ENCODE data around the gene TMEM8B. TPM values are rescaled to one million over a fixed set of nuclear protein-coding genes. Genes with fewer than 3 reads are reported as not detected.
"Not testable (repeated sequence)": the region's sequence is repeated elsewhere in the genome, so short reads cannot be mapped to it uniquely, and the experiment has no call there.

Gene TMEM8B
- polyA plus RNA-seq, 3 donors = 4.5 to 5.6 (median 5.1) TPM

GRCh38 chr9:35892051-35892450 is 63.0 kb downstream of the TMEM8B start:
- WGBS, 3 donors = 76 to 90% (median 85%) methylated on average over 1 of the region's 1 CpG
- H3K27ac ChIP-seq (ENCODE audit: low read depth, low read length) = no peak overlapping the region

DNA sequence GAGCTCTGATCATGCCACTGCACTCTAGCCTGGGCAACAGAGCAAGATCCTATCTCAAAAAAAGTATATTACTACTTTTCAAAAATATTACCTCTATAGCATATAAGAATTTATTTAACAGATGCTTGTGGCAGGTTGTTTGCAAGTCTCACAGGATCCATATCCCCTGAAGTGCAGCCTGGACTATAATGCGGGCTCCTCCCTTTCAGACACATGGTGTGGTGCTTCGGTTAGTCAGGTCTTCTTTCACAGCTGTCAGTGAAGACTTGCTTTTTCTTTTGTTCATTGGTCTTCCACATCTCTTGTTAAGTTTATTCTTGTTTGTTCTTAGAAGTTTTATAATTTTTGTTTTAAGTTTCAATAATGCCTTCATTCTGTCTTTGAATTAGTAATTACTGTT is 67.5 kb downstream of the TMEM8B start:
- H3K27ac ChIP-seq (ENCODE audit: low read depth, low read length) = no peak overlapping the region
- 90 to 92% (median 92%) methylated on average over 2 of the region's 2 CpGs for WGBS, 3 donors

DNA sequence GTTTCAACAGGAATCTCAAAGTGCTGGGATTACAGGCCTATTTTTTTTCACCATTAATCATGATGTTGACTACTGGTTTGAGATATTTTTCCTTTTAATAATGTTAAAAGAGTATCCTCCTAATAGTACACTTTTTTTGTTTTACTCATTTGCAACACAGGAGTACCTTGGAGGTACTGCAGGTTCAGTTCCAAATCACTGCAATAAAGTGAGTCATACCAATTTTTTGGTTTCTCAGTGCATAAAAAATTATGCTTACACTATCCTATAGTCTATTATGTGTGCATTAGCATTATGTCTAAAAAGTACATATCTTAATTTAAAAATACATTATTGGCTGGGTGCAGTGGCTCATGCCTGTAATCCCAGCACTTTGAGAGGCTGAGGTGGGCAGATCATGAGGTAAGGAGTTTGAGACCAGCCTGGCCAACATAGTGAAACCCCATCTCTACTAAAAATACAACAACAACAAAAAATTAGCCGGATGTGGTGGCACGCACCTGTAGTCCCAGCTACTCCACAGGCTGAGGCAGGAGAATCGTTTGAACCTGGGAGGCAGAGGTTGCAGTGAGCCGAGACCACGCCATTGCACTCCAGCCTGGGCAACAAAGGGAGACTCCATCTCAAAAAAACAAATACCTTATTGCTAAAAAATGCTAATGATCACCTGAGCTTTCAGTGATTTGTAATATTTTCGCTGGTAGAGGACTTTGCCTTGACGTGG is 68.5 kb downstream of the TMEM8B start:
- H3K27ac ChIP-seq (ENCODE audit: low read depth, low read length) = not testable (repeated sequence)
- 85 to 96% (median 88%) methylated on average over 7 of the region's 7 CpGs for WGBS, 3 donors

DNA sequence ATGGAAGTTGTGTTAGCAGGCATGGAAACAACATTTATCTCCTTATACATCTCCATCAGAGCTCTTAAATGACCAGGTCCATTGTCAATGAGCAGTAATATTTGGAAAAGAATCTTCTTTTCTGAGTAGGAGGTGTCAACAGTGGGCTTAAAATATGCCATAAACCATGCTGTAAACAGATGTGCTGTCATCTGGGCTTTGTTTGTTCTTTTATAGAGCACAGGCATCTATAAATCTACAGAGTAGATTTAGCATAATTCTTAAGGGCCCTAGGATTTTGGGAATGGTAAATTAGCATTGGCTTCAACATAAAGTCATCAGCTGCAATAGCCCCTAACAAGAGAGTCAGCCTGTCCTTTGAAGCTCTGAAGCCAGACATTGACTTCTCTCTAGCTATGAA is 69.3 kb downstream of the TMEM8B start:
- H3K27ac ChIP-seq (ENCODE audit: low read depth, low read length) = no peak overlapping the region

DNA sequence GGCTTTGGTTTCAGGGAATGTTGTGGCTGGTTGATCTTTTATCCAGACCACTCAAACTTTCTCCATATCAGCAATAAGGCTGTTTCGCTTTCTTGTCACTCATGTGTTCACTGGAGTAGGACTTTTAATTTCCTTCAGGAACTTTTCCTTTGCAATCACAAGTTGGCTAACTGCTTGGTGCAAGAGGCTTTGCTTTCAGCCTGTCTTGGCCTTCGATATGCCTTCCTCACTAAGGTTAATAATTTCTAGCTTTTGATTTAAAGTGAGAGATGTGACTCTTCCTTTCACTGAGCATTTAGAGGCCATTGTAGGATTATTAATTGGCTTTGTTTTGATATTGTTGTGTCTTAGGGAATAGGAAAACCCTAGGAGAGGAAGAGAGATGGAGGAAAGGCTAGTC is 70.0 kb downstream of the TMEM8B start:
- WGBS, 3 donors = 64 to 88% (median 86%) methylated on average over 2 of the region's 2 CpGs
- H3K27ac ChIP-seq (ENCODE audit: low read depth, low read length) = no peak overlapping the region

DNA sequence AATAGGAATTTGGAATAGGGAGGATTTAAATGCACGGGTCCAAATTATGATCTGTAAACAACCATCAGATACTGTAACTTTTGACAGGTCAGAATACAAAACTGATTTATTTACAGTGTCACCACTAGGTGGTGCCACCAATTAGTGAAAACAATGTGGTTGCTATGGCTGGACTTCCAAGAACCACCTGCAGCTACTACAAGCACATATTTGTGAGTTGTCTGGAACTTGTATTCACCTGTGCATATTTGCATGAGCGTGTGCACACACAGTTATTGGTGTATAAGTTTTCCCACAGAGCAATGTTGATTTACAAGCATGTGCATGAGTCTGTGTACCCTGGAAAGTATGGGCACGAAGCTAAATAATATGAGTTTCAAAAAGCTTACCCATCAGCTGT is 74.0 kb downstream of the TMEM8B start:
- 33 to 34% (median 33%) methylated on average over 3 of the region's 3 CpGs for WGBS, 3 donors

GRCh38 chr9:35904338-35904737 is 75.3 kb downstream of the TMEM8B start:
- WGBS, 3 donors = 51 to 81% (median 55%) methylated on average over 8 of the region's 8 CpGs
- no peak overlapping the region for H3K27ac ChIP-seq (ENCODE audit: low read depth, low read length)

More for the DNA sequence above, 74.0 kb downstream of the TMEM8B start:
- H3K27ac ChIP-seq (ENCODE audit: low read depth, low read length) = no peak overlapping the region

GRCh38 chr9:35905051-35905781 is 76.2 kb downstream of the TMEM8B start:
- H3K27ac ChIP-seq (ENCODE audit: low read depth, low read length) = no peak overlapping the region
- WGBS, 3 donors = 63 to 83% (median 68%) methylated on average over 8 of the region's 8 CpGs

- peak within 1 kb of the TSS; percentile 94 for H3K27ac ChIP-seq (ENCODE audit: low read depth, low read length)
- WGBS, 3 donors = 30 to 53% (median 52%) methylated on average over 20 to 30 of the region's 30 CpGs
Measured at GRCh38 chr9:35905912-35906679, 77.1 kb downstream of the TMEM8B start, which contains the start of gene HRCT1. Gene HRCT1, plus strand, starts transcription at chr9:35906202. Its CDS starts 86 bp downstream, at chr9:35906288.

GRCh38 chr9:35906923-35907699 is 78.1 kb downstream of the TMEM8B start:
- H3K27ac ChIP-seq (ENCODE audit: low read depth, low read length) = peak overlapping the region; percentile 94
- 36 to 72% (median 41%) methylated on average over 14 of the region's 14 CpGs for WGBS, 3 donors

DNA sequence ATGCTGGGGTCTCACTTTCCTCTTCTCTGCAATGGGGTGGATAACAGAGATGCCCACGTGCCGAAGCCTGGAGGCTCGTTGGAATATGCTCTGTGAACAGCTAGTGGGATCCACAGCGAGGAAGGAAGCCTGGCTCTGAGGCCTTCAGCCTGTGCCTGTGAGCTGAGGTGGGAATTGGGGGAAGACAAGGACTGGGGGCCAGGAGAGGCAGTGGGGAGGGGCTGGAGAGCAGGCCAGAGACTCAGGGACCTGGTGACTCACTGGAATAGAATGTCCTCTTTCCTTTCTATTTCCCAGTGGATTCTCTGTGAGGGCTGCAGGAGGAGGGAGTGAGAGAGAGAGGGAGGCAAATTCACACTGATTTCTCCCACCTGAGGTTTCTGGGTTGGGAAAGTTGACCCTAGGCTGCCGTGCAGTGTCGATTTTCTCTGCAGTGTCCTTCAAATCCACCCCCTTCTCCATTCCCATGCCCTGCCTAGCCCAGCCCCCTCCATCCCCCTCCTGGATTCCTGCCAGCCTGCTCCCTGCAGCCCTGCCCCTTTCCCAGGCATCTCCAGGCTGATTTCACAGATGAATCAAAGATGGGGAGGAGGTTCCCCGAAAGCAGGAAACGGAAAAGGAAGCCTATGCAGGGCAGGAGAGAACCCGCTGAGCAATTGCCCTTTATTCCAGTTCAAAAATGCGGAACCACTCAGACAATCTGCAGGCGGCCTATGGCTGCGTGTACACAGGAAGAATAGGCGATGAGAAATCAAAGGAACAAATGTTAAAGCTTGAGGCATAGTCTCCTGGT is 78.9 kb downstream of the TMEM8B start:
- WGBS, 3 donors = 16 to 52% (median 22%) methylated on average over 13 of the region's 13 CpGs
- H3K27ac ChIP-seq (ENCODE audit: low read depth, low read length) = peak overlapping the region; percentile 94

DNA sequence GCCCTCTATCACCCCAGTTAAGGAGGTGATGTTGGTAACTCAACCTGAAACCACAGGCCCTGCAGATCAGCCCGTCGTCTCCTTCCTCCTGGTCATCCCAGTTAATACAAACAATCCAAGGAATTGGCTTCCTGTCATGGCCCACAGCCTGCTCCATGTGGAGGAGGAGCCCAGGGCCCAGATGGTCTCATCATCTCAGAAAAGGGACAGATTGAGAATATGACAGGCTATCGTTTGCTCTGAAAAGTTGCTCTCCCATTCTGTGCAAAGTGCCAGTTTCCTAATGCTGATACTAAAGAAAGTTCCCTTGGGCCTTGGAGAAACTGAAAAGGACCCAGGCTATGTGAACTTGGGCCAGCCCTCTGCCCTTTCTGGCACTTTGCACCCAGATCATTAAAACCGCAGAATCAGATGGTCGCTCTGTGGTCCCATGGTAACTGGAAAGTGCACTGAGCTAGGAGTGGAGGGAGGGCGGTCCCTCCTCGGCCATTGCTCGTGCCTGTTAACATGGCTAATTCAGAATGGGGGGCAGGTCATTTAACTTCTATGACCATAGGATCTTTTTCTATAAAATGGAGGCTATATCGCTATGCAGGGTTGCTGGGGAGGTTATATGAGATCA is 79.6 kb downstream of the TMEM8B start:
- 31 to 74% (median 49%) methylated on average over 9 of the region's 9 CpGs for WGBS, 3 donors
- H3K27ac ChIP-seq (ENCODE audit: low read depth, low read length) = peak overlapping the region; percentile 57

DNA sequence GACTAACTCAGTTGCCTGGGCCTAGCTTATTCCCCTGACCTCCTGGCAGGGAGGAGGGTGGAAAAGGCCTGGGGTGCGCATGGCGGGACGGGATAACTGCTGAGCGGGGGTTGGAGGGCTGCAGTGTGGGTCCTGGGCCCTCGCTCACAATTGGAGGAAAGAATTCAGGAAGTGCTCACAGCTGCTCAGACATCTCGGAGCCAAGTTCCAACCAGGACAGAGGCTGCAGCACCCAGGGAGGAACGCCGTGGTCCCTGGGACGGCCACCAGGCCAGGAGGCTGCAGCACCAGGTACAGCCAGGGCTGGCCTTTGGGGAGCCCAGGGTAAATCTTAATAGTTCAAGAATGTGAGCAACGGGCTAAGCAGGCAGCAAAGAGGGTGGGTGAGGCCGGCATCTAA is 80.2 kb downstream of the TMEM8B start, which contains the start of gene SPAAR:
Gene SPAAR (plus strand): TSS at position 217 of the 400 bp plus-strand sequence. CDS start 974 bp downstream, outside the sequence.
- 52 to 81% (median 72%) methylated on average over 11 of the region's 11 CpGs for WGBS, 3 donors
- H3K27ac ChIP-seq (ENCODE audit: low read depth, low read length) = peak within 1 kb of the TSS; percentile 57

DNA sequence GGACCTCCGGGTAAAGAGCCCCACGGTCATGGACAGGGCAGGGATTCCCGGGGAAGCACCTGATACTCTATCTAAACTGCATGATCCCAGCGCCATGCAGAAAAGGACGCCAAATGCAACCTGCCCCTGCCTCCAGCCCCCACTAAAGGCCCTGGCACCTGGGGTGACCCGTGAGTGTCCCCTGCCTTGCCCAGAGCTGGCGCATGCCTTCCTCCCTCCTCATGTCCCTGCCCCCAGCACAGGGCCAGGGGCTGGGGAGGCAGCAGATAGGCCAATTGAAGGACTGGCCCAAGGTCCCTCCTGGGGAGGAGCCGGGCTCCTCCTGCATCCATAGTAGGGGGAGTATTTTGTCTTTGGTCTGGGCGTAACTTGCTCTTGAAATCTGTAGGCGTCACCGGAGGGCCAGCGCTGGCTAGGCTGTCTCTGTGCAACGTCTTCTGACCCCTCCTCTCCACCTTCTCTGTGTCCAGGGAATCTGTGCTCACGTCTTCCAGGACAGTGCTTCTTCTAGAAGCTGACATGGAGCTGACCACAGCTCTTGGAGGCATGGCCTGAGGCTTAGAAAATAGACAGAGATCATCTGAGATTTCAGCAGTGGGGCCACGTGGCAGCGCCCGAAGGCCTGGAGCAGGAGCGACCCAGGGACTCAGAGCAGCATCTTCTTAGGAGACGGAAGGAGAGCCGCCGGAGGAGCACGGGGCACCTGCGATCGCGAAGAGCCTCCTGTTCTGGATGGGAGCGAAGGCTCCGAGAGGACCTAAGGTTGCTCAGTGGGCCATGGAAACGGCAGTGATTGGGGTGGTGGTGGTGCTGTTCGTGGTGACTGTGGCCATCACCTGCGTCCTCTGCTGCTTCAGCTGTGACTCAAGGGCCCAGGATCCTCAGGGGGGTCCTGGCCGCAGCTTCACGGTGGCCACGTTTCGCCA is 80.9 kb downstream of the TMEM8B start:
- 65 to 89% (median 79%) methylated on average over 34 of the region's 34 CpGs for WGBS, 3 donors
- peak overlapping the region; percentile 57 for H3K27ac ChIP-seq (ENCODE audit: low read depth, low read length)

DNA sequence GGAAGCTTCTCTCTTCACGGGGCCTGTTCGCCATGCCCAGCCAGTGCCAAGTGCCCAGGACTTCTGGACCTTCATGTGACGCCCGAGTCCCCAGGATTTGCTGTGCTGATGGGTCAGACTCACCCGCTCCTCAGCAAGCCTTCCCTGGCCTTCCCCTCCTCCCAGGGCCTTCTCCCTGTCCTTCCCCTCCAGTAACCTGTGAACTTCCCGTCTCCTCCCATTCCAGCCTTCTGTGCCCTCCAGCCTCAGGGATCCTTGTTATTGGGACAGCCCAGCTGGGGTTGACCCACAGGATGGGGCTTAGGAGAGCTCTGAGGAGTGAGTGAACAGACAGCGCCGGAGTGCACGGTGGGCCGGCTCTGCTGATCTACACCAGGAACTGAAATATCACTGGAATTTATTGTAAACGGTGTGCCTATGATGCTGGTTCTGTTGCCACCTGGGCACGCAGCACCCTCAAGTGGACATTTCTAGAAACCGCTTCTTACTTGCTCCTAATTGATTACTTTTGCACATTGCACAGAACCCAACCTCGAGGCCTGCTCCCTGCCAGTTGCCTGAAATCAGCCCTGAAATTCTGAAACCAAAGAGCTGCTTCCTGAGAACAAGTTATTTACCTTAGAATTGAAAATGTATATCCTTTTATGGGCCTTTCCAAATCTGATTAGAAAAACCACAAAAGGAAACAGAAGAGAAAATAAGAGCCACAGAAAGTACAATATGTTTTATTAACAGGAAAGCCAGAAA is 81.8 kb downstream of the TMEM8B start:
- 51 to 61% (median 59%) methylated on average over 14 of the region's 14 CpGs for WGBS, 3 donors
- H3K27ac ChIP-seq (ENCODE audit: low read depth, low read length) = no peak overlapping the region

Data from adipose tissue (tissue), 3 donors.